HS-5 (cell line): ENCODE measurements around the gene ANKRD44.
A peak's percentile ranks its signal among the peaks of the same experiment; 100 is the strongest.
"Not testable (repeated sequence)": the region's sequence is repeated elsewhere in the genome, so short reads cannot be mapped to it uniquely, and the experiment has no call there.

Source experiments
- DNase-seq: peaks from one replicate; pipeline ENCODE4 v3.0.0-alpha.2; 2012; ENCODE audit warnings: low read depth

The ANKRD44 gene

DNA sequence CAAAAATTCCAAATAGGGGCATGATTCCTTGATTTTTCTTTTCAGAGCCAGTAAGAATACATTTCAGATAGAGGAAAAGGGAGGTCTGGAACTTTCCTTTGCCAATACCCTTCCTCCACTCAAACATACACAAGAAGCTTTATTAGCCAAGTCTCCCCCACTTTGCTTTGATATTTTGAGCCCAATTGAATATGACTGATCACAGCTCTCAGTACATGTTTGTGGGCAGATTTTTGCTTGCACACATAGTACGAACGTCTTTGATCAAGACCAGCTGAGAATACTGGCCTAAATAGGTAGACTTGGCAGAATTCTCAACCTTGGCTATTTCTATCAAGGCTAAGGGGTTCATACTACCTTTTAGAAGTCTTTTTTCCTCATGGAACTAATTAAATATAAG is 235.3 kb downstream of the ANKRD44 start:
- no peak for DNase-seq

DNA sequence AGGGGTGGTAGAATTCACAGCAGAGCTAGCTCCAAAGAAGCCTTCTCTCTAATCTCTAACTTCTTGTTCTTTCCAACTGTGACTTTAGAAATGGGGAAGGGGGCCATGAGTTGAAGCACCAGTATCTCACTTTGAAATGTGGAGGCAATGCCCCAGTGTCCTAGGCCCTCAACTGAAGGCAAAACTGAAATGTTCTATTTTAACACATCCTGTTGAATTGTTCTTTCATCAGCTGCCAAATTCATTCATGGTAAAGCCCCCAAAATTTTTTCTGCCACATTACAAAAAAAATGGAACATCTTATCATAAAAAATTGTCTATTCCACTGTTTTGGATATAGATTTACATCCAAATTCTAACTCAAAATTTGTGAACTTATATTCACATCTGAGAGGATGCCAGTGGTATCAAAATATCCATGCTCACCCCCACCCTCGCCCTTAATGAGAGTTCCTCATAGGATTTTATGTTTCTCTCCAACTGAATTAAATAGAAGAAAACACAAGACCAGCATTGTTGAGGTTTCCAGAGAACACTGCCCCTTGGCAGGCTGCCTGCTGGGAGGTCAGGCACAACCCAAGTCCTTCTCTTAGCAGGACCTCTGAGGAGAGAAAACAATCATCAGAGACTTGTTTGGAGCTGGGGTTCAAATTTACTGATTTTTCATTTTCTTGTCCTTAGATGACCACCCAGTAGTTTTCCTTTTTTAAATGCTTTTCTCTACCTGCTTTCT is 236.7 kb downstream of the ANKRD44 start:
- DNase-seq: no peak

DNA sequence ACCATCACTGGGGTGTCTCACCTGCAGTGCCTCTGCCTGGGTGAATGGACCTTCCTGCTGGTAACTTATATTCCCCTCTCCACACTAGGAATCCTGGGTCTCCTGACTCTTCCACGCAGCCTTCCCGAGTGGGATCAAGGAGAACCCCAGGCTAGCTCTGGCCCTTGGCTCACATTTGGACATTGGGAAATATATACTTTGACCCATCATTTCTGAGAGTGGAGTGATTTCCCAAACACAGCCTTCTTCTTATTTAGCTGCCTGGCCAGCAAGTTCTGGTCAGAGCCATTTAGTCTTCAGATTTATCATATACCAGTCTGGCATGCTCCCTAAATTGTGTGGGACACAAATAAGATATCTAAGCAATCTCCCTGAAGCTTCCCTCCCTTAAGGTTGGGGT is 237.3 kb downstream of the ANKRD44 start:
- DNase-seq: no peak

DNA sequence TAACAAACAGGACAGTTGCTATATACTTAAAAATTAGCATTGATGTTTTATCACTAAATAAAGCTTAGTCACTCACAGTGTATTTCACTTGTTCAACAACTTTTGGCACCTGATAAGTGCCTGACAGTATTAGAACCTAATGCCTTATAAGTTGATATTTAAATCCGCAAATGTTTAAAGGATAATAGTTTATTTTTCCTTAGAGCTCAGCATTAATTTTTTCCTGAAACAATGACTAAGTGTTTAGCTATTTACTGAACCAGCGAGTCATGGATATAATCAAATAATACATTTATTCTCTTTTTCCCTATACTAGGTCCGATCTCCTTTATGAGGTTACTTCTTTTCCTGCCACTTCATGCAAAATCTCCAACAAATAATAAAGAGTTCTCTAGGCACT is 238.0 kb downstream of the ANKRD44 start:
- no peak for DNase-seq

DNA sequence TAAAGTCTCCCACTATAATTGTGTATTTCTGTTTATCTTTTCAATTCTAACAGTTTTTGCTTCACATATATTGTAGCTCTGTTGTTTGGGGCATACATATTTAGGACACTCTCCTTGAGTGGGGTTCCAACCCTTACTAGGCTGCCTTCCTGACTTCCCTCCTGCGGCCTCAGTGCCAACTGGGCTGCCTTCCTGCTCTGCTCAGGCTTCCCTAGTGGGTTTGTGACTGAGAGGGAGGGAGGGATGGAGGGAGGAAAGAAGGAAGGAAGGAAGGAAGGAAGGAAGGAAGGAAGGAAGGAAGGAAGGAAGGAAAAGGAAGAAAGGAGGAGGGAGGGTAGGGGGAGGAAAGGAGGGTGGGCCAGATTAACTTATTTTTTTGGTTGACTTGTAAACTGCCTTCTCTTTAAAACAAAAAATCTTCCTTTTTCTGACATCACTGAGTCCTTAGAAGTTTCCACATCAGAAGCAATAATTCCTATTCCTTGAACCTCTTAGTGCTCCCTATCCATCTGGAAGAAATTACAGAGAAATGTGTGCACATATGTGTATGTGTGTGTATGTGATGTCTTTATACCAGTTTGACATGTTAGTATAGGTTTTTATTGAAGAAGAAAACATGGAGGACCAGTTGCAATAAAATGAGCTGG is 238.7 kb downstream of the ANKRD44 start:
- no peak for DNase-seq

DNA sequence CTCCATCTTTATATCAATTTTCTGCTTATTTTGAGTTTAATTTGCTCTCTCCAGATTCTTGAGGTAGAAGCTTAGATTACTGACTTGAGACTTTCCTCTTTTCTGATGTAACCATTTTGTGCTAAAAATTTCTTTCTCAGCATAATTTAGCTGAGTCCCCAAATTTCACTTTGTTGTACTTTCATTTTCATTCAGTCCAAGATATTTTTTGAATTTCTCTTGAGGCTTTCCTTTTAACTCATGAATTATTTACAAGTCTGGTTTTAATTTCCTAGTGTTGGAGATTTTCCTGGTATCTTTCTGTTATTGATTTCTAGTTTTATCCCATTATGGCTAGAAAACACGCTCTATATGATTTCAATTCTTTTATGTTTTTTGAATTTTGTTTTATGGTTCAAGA is 239.4 kb downstream of the ANKRD44 start:
- no peak for DNase-seq

DNA sequence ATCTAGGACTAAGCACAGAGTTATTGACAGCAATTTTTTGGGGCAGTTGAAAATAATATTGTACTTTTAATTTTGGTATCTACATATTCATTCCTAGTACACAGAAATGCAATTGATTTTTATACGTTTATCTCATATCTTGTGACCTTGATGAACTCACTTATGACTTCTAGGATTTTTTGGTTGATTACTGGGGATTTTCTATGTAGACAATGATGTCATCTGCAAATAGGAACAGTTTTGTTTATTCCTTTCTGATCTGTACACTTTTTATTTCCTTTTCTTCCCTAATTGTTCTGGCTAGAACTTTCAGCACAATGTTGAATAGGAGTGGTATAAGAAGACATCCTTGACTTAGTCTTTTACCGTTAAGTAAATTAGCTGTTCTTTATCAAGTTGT is 240.6 kb downstream of the ANKRD44 start:
- DNase-seq: no peak

DNA sequence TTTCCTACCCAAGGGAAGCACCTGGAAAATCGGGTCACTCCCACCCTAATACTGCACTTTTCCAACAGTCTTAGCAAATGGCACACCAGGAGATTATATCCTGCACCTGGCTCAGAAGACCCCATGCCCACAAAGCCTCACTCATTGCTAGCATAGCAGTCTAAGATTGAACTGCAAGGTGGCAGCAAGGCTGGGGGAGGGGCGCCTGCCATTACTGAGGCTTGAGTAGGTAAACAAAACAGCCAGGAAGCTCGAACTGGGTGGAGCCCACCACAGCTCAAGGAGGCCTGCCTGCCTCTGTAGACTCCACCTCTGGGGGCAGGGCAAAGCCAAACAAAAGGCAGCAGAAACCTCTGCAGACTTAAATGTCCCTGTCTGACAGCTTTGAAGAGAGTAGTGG is 248.0 kb downstream of the ANKRD44 start:
- DNase-seq: not testable (repeated sequence)

DNA sequence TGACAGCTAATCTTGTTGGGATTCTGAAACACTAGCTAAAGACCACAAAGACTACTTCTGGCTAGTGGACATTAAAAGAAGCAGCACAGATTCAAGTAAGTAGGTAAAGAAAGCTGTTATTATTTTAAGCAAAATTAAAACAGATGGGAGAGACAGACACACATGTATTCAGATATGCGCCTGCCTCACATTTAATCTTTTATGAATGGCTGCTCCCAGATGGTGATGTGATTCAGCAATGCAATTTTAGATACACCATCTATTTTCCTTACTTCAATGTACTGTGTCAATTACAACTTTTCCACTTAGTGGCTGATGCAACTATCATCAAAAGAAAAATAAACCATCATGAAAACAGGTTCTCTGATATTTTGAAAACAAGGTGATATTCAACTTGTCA is 251.1 kb downstream of the ANKRD44 start:
- no peak for DNase-seq

DNA sequence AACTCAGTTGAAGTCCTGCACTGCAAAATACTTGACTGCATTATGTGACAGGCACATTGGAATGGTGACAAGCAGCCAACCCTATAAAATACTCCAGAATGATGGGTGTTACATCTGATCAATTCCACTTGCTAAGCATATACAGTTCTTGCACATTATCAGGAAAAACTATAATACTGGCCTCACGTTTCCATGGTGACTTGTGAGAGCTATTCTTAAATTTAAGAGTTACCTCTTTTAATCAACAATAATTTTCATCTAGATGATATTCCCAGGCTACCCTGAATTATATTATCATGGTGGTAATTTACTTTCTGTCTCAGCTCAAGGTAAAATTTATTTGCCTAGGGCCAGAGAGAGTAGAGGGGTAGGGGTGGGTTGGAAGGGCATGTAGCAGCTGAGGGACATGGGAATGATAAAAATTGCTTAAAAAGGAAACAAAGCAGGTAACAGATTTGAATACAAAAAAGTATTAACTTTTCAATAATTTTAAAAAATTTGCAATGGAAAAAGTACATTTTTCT is 251.7 kb downstream of the ANKRD44 start:
- no peak for DNase-seq

DNA sequence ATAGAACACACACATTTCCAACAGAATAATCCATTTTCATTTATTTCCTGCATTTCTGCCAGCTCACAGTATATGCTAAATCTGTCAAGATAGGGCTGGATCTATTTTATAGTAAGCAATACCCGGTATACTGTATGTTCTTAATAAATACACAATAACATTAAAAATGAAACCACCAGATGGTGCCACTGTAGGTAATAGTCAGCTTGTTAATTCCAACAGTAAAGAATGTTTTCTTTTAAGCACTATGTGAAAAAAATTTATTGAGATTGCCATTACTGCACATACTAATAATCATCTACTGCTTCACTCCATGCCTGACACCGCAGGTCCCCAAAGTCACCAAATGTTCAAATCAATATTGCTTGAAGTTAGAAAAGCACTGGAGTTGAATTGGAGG is 252.6 kb downstream of the ANKRD44 start:
- no peak for DNase-seq

DNA sequence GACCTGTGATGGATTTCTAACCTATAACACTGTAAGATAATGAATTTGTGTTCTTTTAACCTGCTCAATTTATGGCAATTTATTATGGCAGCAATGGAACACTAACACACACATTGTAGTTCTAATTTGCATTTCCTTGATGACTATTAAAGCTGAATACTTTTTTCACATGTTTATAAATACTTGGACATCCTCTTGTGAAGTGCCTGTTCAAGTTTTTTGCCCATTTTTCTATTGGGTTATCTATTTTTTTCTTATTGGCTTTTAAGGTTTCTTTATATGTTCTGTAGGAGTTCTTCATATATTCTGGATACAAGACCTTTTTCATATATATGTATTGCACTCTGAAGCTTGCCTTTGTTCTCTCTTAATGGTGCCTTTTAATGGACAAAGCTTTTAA is 255.5 kb downstream of the ANKRD44 start:
- DNase-seq: no peak

DNA sequence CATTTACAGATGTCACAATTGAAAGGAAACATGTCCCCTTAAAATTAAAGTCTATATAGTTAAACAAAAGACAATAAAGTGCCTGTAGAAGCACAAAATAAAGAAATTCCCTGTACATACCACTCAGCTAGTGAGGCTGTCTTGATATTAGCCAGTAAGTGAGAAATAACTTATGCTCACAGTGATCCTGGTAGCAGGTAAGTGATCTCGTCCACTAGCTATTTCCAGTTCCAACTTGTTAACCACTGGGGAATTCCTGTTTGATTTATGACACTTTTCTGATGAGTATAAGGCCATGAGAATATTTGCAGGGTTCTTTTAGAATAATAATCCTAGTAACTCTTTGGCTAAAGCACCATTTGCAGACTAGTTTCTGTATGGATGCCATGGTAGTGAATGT is 256.1 kb downstream of the ANKRD44 start:
- DNase-seq: no peak

DNA sequence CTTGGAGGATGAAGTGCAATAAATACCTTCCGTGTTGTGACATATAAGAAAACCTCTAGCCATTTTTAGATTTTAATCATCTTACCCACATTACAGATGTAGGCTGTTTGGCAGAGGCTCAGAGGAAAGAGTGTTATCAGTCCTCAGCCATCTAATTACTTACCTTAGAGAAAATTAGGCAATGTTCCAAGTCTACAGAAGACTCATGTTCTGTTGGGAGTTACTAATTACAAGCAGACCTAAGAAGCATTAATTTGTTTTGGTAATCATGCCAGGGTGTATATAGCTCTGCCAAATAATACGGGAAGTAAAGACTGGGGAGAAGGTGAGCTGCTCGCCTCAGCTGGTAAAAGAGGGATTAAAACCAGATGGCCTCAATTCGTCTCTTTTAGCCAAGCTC is 258.2 kb downstream of the ANKRD44 start:
- DNase-seq: no peak

DNA sequence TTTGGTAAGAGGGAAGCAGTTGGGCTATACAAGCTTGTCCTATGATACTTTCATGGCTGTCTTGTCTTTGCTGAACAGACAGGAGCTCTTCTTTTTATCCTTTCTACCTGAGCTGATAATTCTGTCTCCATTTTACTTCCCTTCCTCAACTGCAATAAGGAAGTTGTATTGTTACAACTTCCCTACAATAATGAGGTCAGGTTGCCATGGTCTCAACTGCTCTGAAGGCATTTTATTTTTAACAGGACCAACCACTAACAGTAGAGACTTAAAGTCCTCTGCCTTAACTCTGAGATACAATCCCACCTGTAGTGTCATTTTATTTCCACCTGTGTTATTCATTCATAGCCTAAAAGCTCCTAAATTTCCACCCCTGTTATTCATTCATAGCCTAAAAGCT is 265.5 kb downstream of the ANKRD44 start:
- DNase-seq: no peak

DNA sequence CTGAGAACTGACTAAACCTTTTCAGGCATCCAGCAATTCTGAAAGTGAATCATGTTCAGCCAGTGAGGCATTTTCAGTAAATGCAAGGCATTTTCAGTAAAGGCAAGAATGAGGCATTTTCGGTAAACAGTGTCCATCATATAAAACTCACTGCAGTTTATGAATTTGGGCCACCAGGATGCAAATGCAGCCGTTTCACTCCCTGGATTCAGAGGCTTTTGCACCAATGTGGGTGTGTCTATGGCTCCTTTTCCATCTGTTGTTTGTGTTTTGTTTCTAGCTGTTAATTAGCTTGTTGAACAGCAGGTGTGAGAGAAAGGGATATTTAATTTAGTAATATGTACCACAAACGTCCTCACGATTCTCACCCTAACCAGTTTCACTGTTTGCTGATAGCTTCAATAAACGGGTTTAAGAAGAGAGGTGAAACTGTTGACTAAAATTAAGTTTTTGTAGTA is 267.8 kb downstream of the ANKRD44 start:
- DNase-seq: no peak

DNA sequence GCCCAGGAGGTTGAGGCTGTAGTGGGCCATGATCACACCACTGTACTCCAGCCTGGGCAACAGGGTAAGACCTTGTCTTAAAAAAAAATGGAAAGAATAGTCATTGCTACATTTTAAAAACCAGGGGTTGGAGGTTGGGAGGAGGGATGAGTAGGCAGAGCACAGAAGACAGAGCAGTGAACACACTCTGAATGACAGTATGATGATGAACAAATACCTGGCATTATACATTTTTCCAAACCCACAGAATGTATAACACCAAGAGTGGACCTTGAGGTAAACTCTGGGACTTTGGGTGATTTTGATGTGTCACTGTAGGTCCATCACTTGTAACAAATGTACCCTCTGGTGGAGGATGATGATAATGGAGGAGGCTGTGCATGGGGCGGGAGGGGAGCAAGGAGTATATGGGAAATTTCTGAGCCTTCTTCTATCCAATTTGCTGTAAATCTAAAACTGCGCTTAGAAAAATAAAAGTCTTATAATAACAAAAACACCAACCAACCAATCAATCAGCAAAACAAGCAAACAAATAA is 272.6 kb downstream of the ANKRD44 start:
- DNase-seq: no peak

DNA sequence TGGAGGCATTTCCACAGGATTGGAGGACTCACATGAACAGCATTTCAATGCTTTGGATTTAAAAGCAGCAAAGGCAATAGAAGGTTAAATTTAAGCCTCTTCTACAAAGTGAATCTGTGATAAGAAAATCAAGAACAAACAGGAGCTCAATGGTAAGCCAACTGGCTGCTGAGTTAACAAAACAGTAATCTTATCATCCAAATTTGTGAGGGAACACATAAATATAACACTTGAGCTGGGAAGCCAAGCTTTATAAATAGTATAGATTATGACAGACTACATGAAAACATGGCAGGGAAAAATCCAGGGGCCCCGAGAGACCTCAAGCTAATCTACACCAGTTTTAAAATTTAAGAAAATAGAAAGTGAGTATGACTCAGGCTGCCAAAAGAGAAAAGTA is 275.6 kb downstream of the ANKRD44 start:
- no peak for DNase-seq

DNA sequence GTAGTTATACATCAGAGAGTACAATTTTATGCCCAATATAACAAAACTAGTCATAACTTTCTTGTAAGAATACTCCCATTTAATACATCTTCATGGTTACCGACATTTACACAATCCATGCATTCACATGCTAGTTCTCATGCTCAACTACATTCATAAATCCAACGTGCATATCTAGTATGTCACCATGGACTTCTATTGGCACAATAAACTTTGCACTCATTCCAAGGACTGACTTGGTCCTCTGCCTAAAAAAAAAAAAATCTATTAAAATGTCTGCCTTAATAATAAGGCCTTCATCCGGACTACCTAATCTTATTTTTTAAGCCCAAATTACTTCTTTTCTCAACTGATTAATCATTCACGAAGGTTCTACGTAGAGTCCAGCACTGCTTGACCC is 276.3 kb downstream of the ANKRD44 start:
- DNase-seq: no peak

DNA sequence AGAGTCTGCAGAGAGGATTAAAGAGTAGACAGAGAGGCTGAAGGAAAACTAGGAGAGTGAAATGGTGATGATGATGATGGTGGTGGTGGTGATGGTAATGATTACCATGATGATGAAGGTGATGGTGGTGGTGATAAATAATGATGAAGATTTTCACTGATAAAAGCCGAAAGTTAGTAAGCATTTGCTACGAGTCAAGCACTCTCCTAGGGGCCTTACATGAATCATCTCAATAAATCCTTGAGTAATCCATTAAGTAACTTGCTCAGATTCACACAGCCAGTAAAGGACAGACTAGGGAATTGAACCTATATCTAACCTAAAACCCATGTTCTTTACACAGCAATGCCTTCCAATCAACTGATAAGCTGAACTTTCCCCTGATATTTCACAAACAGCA is 277.4 kb downstream of the ANKRD44 start:
- DNase-seq: no peak

DNA sequence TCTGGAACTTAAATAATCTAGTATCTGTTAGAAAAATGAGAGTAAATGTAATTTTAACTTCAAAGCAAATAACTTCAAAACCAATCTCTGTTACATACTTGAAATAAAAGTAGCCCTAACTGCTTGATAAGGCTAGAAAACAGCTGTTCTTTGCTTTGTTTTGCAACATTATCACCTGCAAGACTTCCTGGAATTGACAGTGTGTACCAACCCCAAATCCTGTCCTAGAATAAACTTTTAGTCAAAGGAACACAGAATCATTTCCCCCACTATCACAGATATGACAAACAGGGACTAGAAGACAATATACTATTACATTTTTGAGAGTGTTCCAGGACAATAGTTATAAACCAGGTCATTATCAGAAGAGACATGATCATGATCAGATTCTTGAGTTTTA is 278.8 kb downstream of the ANKRD44 start:
- DNase-seq: no peak

DNA sequence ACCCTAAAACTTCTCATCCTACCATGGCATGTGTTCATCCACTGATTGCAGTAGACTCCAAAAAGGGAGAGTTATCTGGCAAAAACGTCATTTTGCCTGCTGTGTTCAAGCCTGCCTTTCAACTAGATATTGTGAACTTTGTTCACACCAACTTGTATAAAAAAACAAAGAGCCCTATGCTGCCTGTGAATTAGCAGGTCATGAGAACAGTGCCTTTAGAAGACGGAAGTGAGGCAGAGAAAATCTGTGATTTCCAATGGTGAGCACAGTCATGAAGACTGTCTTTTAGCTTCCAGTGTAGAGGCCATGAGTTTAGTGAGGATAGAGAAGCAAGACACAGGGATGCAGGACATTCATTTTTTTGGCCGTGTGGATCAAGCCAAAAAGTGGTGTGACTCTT is 280.5 kb downstream of the ANKRD44 start:
- DNase-seq: no peak

DNA sequence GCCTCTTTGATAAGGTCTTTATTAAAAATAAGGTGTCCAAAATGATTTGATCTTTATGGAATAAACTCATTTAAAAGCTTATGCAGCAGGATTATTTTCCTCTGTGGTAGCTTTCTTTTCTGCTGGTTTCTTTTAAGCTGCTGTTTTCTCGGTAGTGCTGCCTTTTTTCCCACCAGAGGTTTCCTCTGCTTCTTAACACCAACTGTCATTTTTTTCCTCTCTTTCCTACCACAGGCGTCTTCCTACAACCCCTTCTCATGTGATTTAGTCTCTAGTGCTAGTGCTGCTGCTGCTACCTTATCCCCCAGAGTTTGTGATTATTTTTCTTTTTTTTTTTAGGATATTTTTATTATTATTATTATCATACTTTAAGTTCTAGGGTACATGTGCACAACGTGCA is 281.9 kb downstream of the ANKRD44 start:
- no peak for DNase-seq

DNA sequence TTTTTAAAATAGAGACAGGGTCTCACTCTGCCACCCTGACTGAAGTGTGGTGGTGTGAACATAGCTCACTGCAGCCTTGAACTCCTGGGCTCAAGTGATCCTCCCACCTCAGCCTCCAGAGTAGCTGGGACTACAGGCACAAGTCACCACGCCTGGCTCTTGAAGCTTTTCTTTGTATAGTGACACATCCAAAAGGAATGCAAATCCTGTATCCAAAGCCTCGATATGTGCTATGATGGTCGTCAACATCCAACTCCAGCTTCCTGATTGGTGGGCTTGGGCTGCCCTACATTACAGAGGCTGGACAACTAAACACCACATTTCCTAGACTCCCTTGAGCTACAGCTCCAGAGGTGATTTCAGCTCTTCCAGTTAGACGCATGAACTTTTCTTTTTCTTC is 282.4 kb downstream of the ANKRD44 start:
- DNase-seq: peak; percentile 79
